ENCODE results near the gene INMT.
"Not testable (repeated sequence)": the region's sequence is repeated elsewhere in the genome, so short reads cannot be mapped to it uniquely, and the experiment has no call there.

Gene INMT

DNA sequence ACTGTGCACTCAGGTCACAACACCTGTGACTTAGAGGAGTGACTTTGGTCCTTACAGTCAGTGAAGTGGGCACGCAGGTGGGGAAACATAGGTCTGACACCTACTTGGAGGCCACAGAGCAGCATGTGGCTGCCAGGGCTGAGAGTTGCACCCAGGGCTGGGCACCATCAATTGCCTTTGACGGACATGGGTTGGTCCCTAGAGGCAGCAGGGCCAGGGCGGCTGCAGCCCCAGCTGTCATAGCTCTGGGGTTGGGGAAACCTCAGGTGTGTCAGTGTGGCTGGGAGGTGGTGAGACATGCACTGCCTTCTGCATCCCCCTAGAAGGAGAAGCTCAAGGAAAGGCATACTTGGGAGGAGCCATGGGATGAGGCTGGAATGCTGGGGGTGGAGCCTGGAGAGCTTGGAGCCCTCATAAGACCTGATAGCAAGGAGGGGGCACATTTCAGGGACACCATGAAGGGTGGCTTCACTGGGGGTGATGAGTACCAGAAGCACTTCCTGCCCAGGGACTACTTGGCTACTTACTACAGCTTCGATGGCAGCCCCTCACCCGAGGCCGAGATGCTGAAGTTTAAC is at the start of gene INMT:
Gene INMT, plus strand, starts transcription at position 440 of the 578 bp plus-strand sequence. Its CDS starts 16 bp downstream, at position 456.
- no peak for DNase-seq

DNA sequence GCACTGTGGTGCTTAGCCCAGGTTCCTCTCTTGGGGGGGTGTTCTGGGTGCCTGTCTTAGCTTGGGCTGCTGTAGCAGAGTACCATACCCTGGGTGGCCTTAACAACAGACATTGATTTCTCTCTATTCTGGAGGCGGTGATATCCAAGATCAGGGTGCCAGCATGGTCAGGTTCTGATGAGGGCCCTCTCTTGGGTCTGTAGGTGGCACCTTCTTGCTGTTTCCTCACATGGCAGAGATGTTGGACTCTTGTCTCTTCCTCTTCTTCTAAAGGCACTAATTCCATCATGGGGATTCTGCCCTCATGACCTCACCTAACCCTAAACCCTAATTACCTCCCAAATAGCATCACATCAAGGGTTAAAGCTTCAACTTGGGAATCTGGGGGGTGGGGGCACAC is 49.7 kb upstream of the INMT start:
- no peak for DNase-seq

GRCh38 chr7:30703756-30704155 is 48.2 kb upstream of the INMT start:
- DNase-seq = no peak

GRCh38 chr7:30705008-30705407 is 46.9 kb upstream of the INMT start:
- no peak for DNase-seq

DNA sequence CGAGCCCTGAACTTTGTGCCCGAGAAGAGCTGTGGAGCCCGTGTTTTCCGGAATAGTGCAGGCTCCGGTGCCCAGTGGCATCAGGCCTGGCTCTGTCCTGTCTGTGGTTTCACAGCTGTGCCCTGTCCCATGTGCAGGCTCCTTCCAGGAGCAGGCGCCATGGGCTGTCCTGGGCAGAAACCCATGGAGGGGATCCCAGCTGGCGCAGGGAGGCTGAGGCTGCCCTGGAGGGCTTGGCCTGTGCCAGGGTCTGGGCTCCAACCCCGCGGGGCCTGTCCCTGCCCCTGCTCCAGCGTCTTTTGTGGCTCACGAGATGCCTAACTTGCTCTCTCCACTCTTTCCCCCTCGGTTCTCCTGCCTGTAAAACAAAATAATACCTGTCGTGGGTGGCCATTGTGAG is 46.3 kb upstream of the INMT start:
- DNase-seq = no peak

DNA sequence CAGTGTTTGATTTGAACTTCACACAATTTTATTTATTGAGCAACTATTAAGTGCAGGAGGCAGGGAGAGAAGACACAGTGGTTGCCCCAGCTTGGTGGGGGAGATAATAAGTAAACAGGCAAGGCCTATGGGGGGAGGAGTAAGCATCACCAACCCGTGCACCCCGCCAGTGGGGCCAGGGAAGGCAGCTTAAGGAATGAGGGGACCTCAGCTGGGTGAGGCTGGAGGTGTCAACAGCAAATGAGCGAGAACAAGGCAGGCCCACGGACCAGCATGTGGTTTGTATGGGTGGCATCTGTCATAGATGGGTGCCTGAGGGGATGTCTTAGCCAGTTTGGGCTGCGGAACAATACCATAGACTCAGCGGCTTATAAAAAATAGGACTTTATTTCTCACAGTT is 45.6 kb upstream of the INMT start:
- DNase-seq = no peak

DNA sequence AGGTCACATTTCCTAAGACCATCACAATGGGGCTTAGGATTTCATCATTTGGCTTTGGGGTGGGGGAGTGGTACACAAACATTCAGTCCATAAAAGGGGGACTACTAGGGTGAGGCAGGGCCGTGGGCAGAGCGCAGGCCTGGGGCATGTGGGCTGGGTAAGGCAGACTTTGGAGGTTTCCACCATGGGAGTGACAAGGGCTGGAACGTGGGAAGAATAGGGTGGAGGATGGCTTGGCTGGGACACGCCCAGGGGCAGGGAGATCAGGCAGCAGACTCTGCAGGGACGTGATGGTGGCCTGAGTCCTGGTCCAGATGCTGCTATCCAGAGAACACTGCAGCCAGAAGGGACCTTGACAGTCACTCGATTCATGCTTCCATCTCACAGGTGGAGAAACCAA is 45.0 kb upstream of the INMT start:
- DNase-seq = no peak

- no peak for DNase-seq
Observed at GRCh38 chr7:30707391-30708357, 44.3 kb upstream of the INMT start.

DNA sequence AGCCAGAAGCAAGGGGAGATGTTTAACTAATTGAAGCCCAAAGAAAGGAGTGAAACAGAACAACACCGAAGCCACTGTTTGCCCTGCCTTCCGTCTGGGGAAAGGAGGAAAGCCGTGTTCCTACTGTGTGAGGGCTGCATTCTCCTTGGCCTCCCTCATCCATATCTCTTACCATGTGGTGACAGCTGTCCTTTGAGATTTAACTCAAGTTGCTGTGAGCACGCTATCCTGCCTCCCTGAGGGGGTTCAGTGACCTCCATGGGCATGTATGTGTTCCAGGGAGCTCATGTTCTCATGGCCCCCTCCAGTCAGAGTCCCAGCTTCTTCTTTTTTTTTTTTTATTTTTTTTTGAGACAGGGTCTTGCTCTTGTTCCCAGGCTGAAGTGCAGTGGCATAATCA is 43.5 kb upstream of the INMT start:
- DNase-seq = no peak

GRCh38 chr7:30708983-30709382 is 43.0 kb upstream of the INMT start:
- no peak for DNase-seq

GRCh38 chr7:30709549-30709948 is 42.4 kb upstream of the INMT start:
- DNase-seq = no peak

- no peak for DNase-seq
Observed at GRCh38 chr7:30710669-30711068, 41.3 kb upstream of the INMT start.

- DNase-seq = no peak
Observed at GRCh38 chr7:30713392-30713791, 38.5 kb upstream of the INMT start.

GRCh38 chr7:30714129-30714528 is 37.8 kb upstream of the INMT start:
- DNase-seq = no peak

GRCh38 chr7:30717181-30717580 is 34.8 kb upstream of the INMT start:
- no peak for DNase-seq

- not testable (repeated sequence) for DNase-seq
Observed at GRCh38 chr7:30719434-30719833, 32.5 kb upstream of the INMT start.

DNA sequence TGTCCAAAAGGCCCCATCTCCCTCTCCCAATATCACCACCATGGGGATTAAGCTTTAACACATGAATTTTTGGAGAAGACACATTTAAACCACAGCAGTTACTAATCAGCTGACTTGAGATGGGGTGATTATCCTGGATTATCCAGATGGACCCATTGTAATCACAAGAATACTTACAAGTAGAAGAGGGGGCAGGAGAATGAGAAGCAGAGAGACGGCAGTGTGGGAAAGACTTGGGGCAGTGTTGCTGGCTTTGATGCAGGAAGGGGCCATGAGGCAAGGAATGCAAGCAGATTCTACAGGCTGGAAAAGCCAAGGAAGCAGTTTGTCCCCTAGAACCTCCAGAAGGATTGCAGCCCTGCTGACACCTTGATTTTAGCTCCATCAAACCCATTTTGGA is 30.7 kb upstream of the INMT start:
- no peak for DNase-seq

- no peak for DNase-seq
Observed at GRCh38 chr7:30722187-30722586, 29.7 kb upstream of the INMT start.

DNA sequence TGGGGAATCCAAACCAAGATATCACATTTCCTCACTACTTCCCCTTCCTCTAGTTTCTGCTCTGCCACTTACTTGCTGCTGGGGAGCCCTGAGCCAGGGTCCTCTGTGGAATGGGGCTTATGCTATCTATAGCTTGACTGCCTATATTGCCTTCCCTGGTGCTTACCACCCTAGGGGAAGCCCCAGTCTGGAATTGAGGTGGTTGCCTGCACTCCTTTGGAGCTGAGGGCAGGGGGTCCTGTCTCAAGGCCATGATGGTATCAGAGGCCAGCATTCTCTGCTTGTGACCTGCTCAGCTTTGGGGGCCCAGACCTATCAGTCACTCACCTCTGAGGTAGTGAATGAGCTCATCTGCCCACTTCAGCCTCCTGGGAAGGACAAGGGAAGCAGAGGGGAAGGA is 29.3 kb upstream of the INMT start:
- DNase-seq = no peak

- DNase-seq = no peak
Observed at GRCh38 chr7:30723776-30724175, 28.2 kb upstream of the INMT start.

DNA sequence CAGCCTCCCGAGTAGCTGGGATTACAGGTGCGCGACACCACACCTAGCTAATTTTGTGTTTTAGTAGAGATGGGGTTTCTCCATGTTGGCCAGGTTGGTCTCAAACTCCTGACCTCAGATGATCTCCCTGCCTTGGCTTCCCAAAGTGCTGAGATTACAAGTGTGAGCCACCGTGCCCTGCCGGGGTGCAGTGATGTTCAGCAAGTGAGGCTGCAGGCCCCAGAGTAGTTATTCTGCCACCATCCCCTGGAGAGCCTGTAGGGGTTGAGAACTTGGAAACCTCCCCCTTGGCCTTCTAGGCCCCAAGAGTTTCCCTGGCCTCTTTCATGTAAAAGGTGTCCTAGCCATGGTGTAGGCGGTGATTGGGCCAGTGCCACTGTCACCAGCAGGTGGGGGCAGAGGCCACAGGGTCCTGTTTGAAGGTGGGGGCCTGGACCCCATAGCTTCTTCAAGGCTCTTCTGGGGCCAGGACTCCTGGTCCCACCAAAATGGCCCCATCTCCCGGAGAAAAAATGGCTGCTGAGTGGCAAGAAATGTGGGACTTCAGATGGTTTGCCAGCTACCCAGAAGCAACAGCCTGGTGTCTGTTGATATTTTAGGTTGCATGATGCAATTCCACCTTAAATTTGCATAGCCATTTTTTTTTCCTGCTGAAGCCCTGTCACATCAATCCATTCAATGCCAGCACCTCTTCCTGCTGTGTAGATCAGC is 25.5 kb upstream of the INMT start:
- no peak for DNase-seq

- DNase-seq = no peak
Observed at GRCh38 chr7:30727061-30727945, 24.6 kb upstream of the INMT start.

DNA sequence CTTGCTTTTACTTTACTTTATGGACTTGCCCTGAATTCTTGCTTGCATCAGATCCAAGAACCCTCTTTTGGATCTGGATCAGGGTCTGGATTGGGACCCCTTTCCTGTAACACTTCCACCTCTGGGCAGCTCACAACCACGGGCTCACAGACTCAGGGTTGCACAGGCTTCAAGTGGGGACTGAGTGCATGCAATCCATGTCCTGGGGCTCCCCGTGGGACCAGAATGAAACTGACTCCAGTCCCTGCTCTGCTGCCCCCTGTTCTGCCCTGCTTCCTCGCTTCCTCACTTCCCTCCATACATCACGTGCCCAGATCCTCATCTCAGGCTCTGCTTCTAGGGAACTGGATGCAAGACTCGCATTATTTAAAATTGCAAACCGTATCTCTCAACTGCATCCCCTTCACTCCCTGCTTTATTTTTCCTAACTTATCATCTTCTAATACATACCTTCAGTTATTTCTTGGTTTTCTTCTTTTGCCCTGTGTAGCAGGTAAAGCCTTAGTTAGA is 23.3 kb upstream of the INMT start:
- no peak for DNase-seq
